T-helper 9 cell (primary cell): ENCODE measurements around the gene C19orf38.
"Not testable (repeated sequence)": the region's sequence is repeated elsewhere in the genome, so short reads cannot be mapped to it uniquely, and the experiment has no call there.

Experiments used
- DNase-seq: peaks from one replicate; pipeline ENCODE4 v3.0.0-alpha.2; 2020

Gene C19orf38

GRCh38 chr19:10826231-10826630 lies 22.0 kb upstream of the C19orf38 start:
- DNase-seq, result no peak

- DNase-seq, result no peak
Observed at GRCh38 chr19:10826846-10827245, 21.4 kb upstream of the C19orf38 start.

GRCh38 chr19:10828981-10829821 lies 19.0 kb upstream of the C19orf38 start:
- DNase-seq, result no peak

- DNase-seq, result no peak
Observed at GRCh38 chr19:10829967-10830366, 18.2 kb upstream of the C19orf38 start.

GRCh38 chr19:10830370-10830769 lies 17.8 kb upstream of the C19orf38 start:
- no peak for DNase-seq

GRCh38 chr19:10830931-10831779 lies 17.1 kb upstream of the C19orf38 start:
- no peak for DNase-seq

- no peak for DNase-seq
Observed at GRCh38 chr19:10831987-10832938, 16.0 kb upstream of the C19orf38 start.

GRCh38 chr19:10832939-10833296 lies 15.3 kb upstream of the C19orf38 start:
- DNase-seq, result no peak

GRCh38 chr19:10835089-10835753 lies 13.0 kb upstream of the C19orf38 start:
- no peak for DNase-seq

- peak; percentile 94 for DNase-seq
Observed at GRCh38 chr19:10835754-10836478, 12.3 kb upstream of the C19orf38 start, which contains the start of gene TMED1. Gene TMED1, minus strand, starts transcription at chr19:10836212. Its CDS starts 21 bp downstream, at chr19:10836191.

- peak; percentile 58 for DNase-seq
Observed at GRCh38 chr19:10836479-10837330, 11.5 kb upstream of the C19orf38 start.

- DNase-seq, result not testable (repeated sequence)
Observed at GRCh38 chr19:10837649-10838048, 10.6 kb upstream of the C19orf38 start.

GRCh38 chr19:10838377-10838776 lies 9.8 kb upstream of the C19orf38 start:
- no peak for DNase-seq

GRCh38 chr19:10839114-10840050 lies 8.8 kb upstream of the C19orf38 start:
- no peak for DNase-seq

GRCh38 chr19:10842788-10843187 lies 5.4 kb upstream of the C19orf38 start:
- DNase-seq, result no peak

- DNase-seq, result no peak
Observed at GRCh38 chr19:10846500-10847202, 1.6 kb upstream of the C19orf38 start.

- DNase-seq, result no peak
Observed at GRCh38 chr19:10850631-10851030, 2.4 kb downstream of the C19orf38 start.

GRCh38 chr19:10852098-10852800 lies 4.0 kb downstream of the C19orf38 start:
- DNase-seq, result no peak
